Endothelial cell of umbilical vein (primary cell): ENCODE data around the gene SALL2.
"Not testable (repeated sequence)": the region's sequence is repeated elsewhere in the genome, so short reads cannot be mapped to it uniquely, and the experiment has no call there.

Experiments
- CTCF ChIP-seq, 2 donors: IDR thresholded peaks; 1 replicate in 1 of 2; 2 replicates in 1 of 2; pipeline ENCODE4 v1.5.1; 2011; ENCODE audit warnings: low read length in 2 of 2, mild to moderate bottlenecking in 2 of 2, moderate library complexity in 2 of 2, control low read depth in 1 of 2, inconsistent platforms in 1 of 2, low read depth in 1 of 2; ENCODE audit not compliant: insufficient read depth in 1 of 2; ENCODE audit errors: extremely low read depth in 1 of 2
- EZH2 ChIP-seq: IDR thresholded peaks from 2 replicates; pipeline ENCODE4 v1.6.1; 2012; ENCODE audit warnings: borderline replicate concordance, low read depth, mild to moderate bottlenecking, moderate library complexity, low read length, inconsistent platforms; ENCODE audit not compliant: severe bottlenecking
- FOS ChIP-seq: IDR thresholded peaks from 2 replicates; pipeline ENCODE4 v1.6.1; 2011; ENCODE audit warnings: mild to moderate bottlenecking, low read length, moderate library complexity, borderline replicate concordance; ENCODE audit not compliant: insufficient read depth
- GATA2 ChIP-seq: IDR thresholded peaks from 2 replicates; pipeline ENCODE4 v1.7.0; 2011; ENCODE audit warnings: low read depth, mild to moderate bottlenecking, moderate library complexity, mixed read lengths, low read length; ENCODE audit not compliant: insufficient read length, insufficient read depth
- JUN ChIP-seq: IDR thresholded peaks from 2 replicates; pipeline ENCODE4 v1.6.1; 2011; ENCODE audit warnings: borderline replicate concordance, low read depth; ENCODE audit not compliant: insufficient read length, insufficient read depth
- MAX ChIP-seq: IDR thresholded peaks from 2 replicates; pipeline ENCODE4 v1.6.1; 2011; ENCODE audit not compliant: insufficient read depth, insufficient read length
- MYC ChIP-seq: IDR thresholded peaks from one replicate; pipeline ENCODE4 v1.6.1; 2011; ENCODE audit warnings: mild to moderate bottlenecking, low read depth, low read length
- POLR2A ChIP-seq: IDR thresholded peaks from 2 replicates; pipeline ENCODE4 v1.6.1; 2012; ENCODE audit warnings: low read depth, mild to moderate bottlenecking, control low read depth, low read length
- POLR2AphosphoS5 ChIP-seq: IDR thresholded peaks from 2 replicates; pipeline ENCODE4 v1.6.1; 2012; ENCODE audit warnings: low read depth, mild to moderate bottlenecking, control low read depth, low read length, moderate library complexity; ENCODE audit not compliant: insufficient read depth

GRCh38 chr14:21544588-21544987 is 18.4 kb upstream of the SALL2 start:
- TF ChIP-seq JUN; CTCF (IDR thresholded peaks at IDR 0.05; ENCODE audit: extremely low read depth in 1 of 2, insufficient read depth in 1 of 2, low read depth in 1 of 2, low read length in 2 of 2); POLR2A; EZH2; POLR2AphosphoS5; MAX; MYC; FOS; GATA2: not testable (repeated sequence)
